Prostate gland (tissue), 2 donors: Measurements from ENCODE around the gene RNGTT. TPM values are rescaled to one million over a fixed set of nuclear protein-coding genes. Genes with fewer than 3 reads are reported as not detected.

Experiments
- DNase-seq: peaks from one replicate; pipeline ENCODE4 v3.0.0-alpha.2; 2019; ENCODE audit warnings: low spot score
- H3K27ac ChIP-seq, 2 donors: fragments of 200-600 bp; sonication (generic); 2 replicates each; pipeline ENCODE4 v1.5.1; 2017 to 2019
- H3K27me3 ChIP-seq: fragments of 200-600 bp; sonication (generic); replicated peaks from 2 replicates; pipeline ENCODE4 v1.5.1; 2019; ENCODE audit not compliant: insufficient read depth
- H3K36me3 ChIP-seq, 2 donors: fragments of 200-600 bp; sonication (generic); 1 replicate in 1 of 2; 2 replicates in 1 of 2; pipeline versions ENCODE4 v1.5.1 to v1.8.1; 2017 to 2019
- H3K4me1 ChIP-seq: fragments of 200-600 bp; sonication (generic); replicated peaks from 2 replicates; pipeline ENCODE4 v1.5.1; 2019
- H3K4me3 ChIP-seq, 2 donors: fragments of 200-600 bp; sonication (generic); 2 replicates each; pipeline ENCODE4 v1.5.1; 2017 to 2019
- H3K9me3 ChIP-seq: fragments of 200-600 bp; sonication (generic); 2 replicates; pipeline ENCODE4 v1.5.1; 2017
- POLR2A ChIP-seq: fragments of 450-650 bp; IDR thresholded peaks from one replicate; pipeline ENCODE4 v1.6.1; 2016; ENCODE audit warnings: antibody characterized with exemption, mild to moderate bottlenecking
- POLR2AphosphoS5 ChIP-seq: sonication (generic); formaldehyde crosslinking; IDR thresholded peaks from one replicate; pipeline ENCODE4 v1.6.1; 2017; ENCODE audit warnings: antibody characterized with exemption
- WGBS: methylation state at CpG from one replicate; pipeline ENCODE4 v1.1.5; 2018; 5-methylcytosine and 5-hydroxymethylcytosine counted together
- intact Hi-C: fragments of 100-400 bp; cut with DNase I; formaldehyde crosslinking; loops from one replicate; pipeline ENCODE4 v1.14.2; 2022
- total RNA-seq, 2 donors: library from RNA; depleted of rRNA; stranded (reverse); fragments of >200 nt; gene quantifications; one replicate each; pipeline ENCODE4 v1.1.0, GENCODE V29; 2016
- TF ChIP-seq, protein P1 (sequence below), 4 experiments: fragments of 200-600 bp in 2 of 4; fragments of 450-650 bp in 2 of 4; sonication (generic) in 2 of 4; IDR thresholded peaks; 1 replicate in 3 of 4; 2 replicates in 1 of 4; pipeline ENCODE4 v1.5.1; 2016 to 2019; ENCODE audit warnings: antibody characterized with exemption in 4 of 4, mild to moderate bottlenecking in 2 of 4, moderate library complexity in 2 of 4

Gene RNGTT
- total RNA-seq, 2 donors from 2014 or later: 10.1 to 23.6 TPM

DNA sequence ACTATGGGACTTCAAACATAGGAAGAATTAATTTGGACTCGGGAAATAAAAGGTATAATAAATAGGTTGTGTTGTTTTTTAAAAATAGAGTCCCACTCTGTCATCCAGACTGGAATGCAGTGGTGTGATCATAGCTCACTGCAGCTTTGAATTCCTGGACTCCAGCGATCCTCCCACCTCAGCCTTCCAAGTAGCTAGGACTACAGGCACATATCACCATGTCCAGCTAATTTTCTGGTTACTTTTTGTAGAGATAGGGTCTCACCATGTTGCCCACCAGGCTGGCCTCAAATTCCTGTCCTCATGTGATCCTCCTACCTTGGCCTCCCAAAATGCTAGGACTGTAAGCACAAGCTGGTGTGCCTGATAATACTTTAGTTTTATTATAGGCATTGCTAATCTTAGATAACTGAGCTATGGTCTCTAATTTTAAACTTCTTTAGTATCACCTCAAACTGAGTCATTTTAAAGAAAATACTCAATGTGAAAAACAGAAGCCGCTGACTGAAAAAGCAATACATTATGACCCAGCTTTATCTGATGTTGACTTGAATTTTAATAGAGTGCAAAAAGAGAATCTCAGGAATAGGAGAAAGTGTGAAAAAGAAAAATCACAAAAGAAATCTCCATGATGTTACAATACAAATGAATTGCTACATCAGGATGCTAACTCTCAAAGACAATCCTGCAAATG, 251.0 kb downstream of the RNGTT start:
- TF ChIP-seq, protein P1, sequence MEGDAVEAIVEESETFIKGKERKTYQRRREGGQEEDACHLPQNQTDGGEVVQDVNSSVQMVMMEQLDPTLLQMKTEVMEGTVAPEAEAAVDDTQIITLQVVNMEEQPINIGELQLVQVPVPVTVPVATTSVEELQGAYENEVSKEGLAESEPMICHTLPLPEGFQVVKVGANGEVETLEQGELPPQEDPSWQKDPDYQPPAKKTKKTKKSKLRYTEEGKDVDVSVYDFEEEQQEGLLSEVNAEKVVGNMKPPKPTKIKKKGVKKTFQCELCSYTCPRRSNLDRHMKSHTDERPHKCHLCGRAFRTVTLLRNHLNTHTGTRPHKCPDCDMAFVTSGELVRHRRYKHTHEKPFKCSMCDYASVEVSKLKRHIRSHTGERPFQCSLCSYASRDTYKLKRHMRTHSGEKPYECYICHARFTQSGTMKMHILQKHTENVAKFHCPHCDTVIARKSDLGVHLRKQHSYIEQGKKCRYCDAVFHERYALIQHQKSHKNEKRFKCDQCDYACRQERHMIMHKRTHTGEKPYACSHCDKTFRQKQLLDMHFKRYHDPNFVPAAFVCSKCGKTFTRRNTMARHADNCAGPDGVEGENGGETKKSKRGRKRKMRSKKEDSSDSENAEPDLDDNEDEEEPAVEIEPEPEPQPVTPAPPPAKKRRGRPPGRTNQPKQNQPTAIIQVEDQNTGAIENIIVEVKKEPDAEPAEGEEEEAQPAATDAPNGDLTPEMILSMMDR (IDR thresholded peaks at IDR 0.05): no peak
- no peak for TF ChIP-seq POLR2AphosphoS5
- TF ChIP-seq POLR2A: no peak
- Histone ChIP-seq H3K36me3 (no peaks in the 10 kb centered on the region), H3K27me3 (no peaks in the 10 kb centered on the region), H3K27ac (no peak overlapping the region), H3K4me1 (no peaks in the 10 kb centered on the region), H3K4me3 (no peak overlapping the region), H3K9me3 (no peaks in the 10 kb centered on the region)
- 94% methylated on average over 3 of the region's 3 CpGs for WGBS
- DNase-seq: no peak
- intact Hi-C loops: no loop called here

DNA sequence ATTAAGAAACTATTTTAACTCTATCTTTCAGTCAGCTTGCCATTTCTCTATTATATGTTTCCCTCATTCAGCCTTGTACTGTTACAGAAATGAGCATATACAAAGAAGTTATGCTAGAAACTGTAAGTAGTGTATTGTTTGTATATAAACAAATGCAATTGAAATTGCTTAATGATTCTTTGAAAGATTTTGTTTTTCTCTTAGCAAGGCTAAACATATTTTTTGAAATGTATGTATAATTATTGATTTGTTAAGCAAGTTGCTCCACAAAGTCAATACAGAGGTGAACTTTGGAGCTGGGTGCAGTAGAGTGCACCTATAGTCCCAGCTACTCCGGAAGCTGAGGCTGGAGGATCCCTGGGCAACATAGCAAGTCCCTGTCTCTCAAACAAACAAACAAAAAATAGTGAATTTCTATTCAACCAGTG, 253.6 kb downstream of the RNGTT start:
- H3K36me3 ChIP-seq: no peaks in the 10 kb centered on the region
- no peak for DNase-seq
- H3K27ac ChIP-seq: no peak overlapping the region
- no peak overlapping the region for H3K4me3 ChIP-seq
- H3K27me3 ChIP-seq: no peaks in the 10 kb centered on the region
- TF ChIP-seq POLR2AphosphoS5 (no peak), POLR2A (no peak)
- TF ChIP-seq, protein P1 (IDR thresholded peaks at IDR 0.05): no peak
- H3K9me3 ChIP-seq: no peaks in the 10 kb centered on the region
- no peaks in the 10 kb centered on the region for H3K4me1 ChIP-seq
- 100% methylated on average over 1 of the region's 1 CpG for WGBS
- intact Hi-C loops: no loop called here

DNA sequence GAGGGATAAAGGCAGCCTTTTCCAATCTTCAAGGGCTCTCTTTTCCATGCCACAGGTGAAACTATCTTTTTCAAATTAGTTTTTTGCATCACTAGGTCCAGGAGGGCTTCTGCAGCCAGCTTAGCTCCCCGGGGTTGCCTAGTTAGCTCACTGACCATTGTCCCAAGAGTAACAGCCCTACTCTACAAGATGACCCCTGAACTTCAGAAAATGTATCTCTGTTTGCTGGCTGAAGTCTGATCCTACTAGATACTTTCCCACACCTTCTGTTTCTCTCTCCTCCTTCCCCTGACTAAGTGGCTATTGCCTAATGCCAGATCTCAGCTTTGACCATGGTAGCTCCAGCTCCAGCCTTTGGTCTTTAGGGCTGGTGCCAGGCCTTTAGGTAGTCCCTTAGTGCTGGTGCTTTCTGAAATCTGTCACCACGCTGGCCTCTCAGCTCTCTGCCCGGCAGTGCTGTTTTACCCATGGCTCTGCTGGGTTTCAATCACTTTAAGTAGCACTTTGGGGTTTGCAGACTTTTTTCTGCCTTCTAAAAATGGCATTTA, 255.1 kb downstream of the RNGTT start:
- Histone ChIP-seq H3K9me3 (no peaks in the 10 kb centered on the region), H3K4me1 (no peaks in the 10 kb centered on the region), H3K27ac (no peak overlapping the region), H3K36me3 (no peaks in the 10 kb centered on the region), H3K4me3 (no peak overlapping the region), H3K27me3 (no peaks in the 10 kb centered on the region)
- intact Hi-C loops: no loop called here
- DNase-seq: no peak
- WGBS: 92% methylated on average over 3 of the region's 3 CpGs
- TF ChIP-seq POLR2AphosphoS5: no peak
- TF ChIP-seq, protein P1 (IDR thresholded peaks at IDR 0.05): no peak
- no peak for TF ChIP-seq POLR2A

DNA sequence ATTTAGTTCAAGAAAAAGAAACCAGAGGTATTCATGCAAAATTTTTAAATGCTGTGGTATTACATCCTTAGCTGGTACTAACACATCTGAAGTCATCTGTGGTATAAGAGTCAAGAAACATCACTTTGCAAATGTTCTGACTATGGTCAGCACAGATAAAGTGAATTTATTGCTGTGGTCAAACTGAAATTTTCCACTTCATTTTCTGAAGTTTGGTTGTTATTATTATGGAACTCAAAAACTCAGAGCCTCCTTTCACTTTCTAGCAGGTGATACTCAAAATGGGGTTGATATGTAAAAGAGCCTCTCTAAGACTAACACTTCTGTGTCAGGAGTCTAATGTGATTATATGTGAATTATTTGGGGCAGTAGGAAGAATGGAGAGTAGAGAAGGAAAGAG, 257.8 kb downstream of the RNGTT start:
- no peaks in the 10 kb centered on the region for H3K27me3 ChIP-seq
- H3K36me3 ChIP-seq: no peaks in the 10 kb centered on the region
- intact Hi-C loops: no loop called here
- no peak overlapping the region for H3K4me3 ChIP-seq
- no peaks in the 10 kb centered on the region for H3K4me1 ChIP-seq
- no peaks in the 10 kb centered on the region for H3K9me3 ChIP-seq
- DNase-seq: no peak
- no peak for TF ChIP-seq POLR2A
- no peak for TF ChIP-seq POLR2AphosphoS5
- TF ChIP-seq, protein P1 (IDR thresholded peaks at IDR 0.05): no peak
- no peak overlapping the region for H3K27ac ChIP-seq

DNA sequence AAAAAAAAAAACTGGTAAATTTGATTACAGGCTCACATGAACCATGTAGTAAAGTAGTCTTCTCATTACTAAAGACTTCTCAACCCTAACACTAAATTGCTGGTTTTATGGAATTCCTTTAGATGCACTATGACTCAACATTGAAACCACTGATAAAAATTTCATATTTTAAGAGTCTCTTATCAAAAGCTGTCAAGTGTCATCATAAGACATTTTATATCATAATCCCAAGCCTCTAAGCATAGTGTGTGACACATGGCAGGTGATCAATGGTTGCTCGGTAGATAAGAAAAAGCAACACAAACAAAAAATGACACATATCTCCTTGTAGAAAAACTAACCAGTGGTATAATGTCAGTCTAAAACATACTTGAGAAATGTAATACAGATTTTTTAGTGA, 258.4 kb downstream of the RNGTT start:
- Histone ChIP-seq H3K4me3 (no peak overlapping the region), H3K27me3 (no peaks in the 10 kb centered on the region), H3K4me1 (no peaks in the 10 kb centered on the region), H3K9me3 (no peaks in the 10 kb centered on the region), H3K36me3 (no peaks in the 10 kb centered on the region), H3K27ac (no peak overlapping the region)
- intact Hi-C loops: no loop called here
- TF ChIP-seq POLR2AphosphoS5 (no peak), POLR2A (no peak)
- TF ChIP-seq, protein P1 (IDR thresholded peaks at IDR 0.05): no peak
- no peak for DNase-seq
- 85% methylated on average over 1 of the region's 1 CpG for WGBS
